ENCODE data around the gene RAP1A. TPM values are rescaled to one million over a fixed set of nuclear protein-coding genes. Genes with fewer than 3 reads are reported as not detected.
"Not testable (repeated sequence)": the region's sequence is repeated elsewhere in the genome, so short reads cannot be mapped to it uniquely, and the experiment has no call there.

RAP1A gene
- total RNA-seq, 1 experiment from 2014 or later, result 43.0 TPM

GRCh38 chr1:111664652-111665051 is 45.1 kb downstream of the RAP1A start:
- DNase-seq (ENCODE audit: low read depth), result no peak

GRCh38 chr1:111665497-111665896 is 45.9 kb downstream of the RAP1A start:
- DNase-seq (ENCODE audit: low read depth), result no peak

GRCh38 chr1:111666828-111667227 is 47.2 kb downstream of the RAP1A start:
- DNase-seq (ENCODE audit: low read depth), result no peak

- no peak for DNase-seq (ENCODE audit: low read depth)
These were observed 49.7 kb downstream of the RAP1A start for GRCh38 chr1:111669268-111669667.

GRCh38 chr1:111671852-111672251 is 52.3 kb downstream of the RAP1A start:
- no peak for DNase-seq (ENCODE audit: low read depth)

- DNase-seq (ENCODE audit: low read depth), result no peak
These were observed 52.7 kb downstream of the RAP1A start for GRCh38 chr1:111672331-111672730.

GRCh38 chr1:111677604-111678003 is 58.0 kb downstream of the RAP1A start:
- DNase-seq (ENCODE audit: low read depth), result no peak

- DNase-seq (ENCODE audit: low read depth), result no peak
These were observed 60.0 kb downstream of the RAP1A start for GRCh38 chr1:111679541-111679940.

- DNase-seq (ENCODE audit: low read depth), result not testable (repeated sequence)
These were observed 60.7 kb downstream of the RAP1A start for GRCh38 chr1:111680212-111680800.

GRCh38 chr1:111685293-111686153 is 65.9 kb downstream of the RAP1A start:
- not testable (repeated sequence) for DNase-seq (ENCODE audit: low read depth)

GRCh38 chr1:111690306-111690617 is 70.7 kb downstream of the RAP1A start:
- DNase-seq (ENCODE audit: low read depth), result peak; percentile 44

- no peak for DNase-seq (ENCODE audit: low read depth)
These were observed 72.3 kb downstream of the RAP1A start for GRCh38 chr1:111691886-111692285.

GRCh38 chr1:111695801-111696200 is 76.2 kb downstream of the RAP1A start:
- no peak for DNase-seq (ENCODE audit: low read depth)

GRCh38 chr1:111696330-111696729 is 76.7 kb downstream of the RAP1A start:
- DNase-seq (ENCODE audit: low read depth), result no peak

- DNase-seq (ENCODE audit: low read depth), result no peak
These were observed 79.7 kb downstream of the RAP1A start for GRCh38 chr1:111699268-111699667.

GRCh38 chr1:111702504-111703050 is 83.0 kb downstream of the RAP1A start:
- no peak for DNase-seq (ENCODE audit: low read depth)

- DNase-seq (ENCODE audit: low read depth), result no peak
These were observed 84.7 kb downstream of the RAP1A start for GRCh38 chr1:111704240-111704639.

GRCh38 chr1:111704776-111705175 is 85.2 kb downstream of the RAP1A start:
- DNase-seq (ENCODE audit: low read depth), result no peak

GRCh38 chr1:111705841-111706240 is 86.3 kb downstream of the RAP1A start:
- DNase-seq (ENCODE audit: low read depth), result no peak

GRCh38 chr1:111706921-111707320 is 87.3 kb downstream of the RAP1A start:
- DNase-seq (ENCODE audit: low read depth), result no peak

GRCh38 chr1:111707906-111708305 is 88.3 kb downstream of the RAP1A start:
- DNase-seq (ENCODE audit: low read depth), result no peak

GRCh38 chr1:111709986-111710385 is 90.4 kb downstream of the RAP1A start:
- no peak for DNase-seq (ENCODE audit: low read depth)

GRCh38 chr1:111716333-111716732 is 96.7 kb downstream of the RAP1A start:
- no peak for DNase-seq (ENCODE audit: low read depth)

Measured in HT1080 (cell line).